WTC11 (cell line): ENCODE measurements around the gene SLC36A4.

Experiments used
- CBFB ChIP-seq: sonication (generic); formaldehyde crosslinking; IDR thresholded peaks from 2 replicates; pipeline ENCODE4 v1.8.1; 2022; ENCODE audit warnings: mild to moderate bottlenecking, low read depth, missing genetic modification reagents
- ELF4 ChIP-seq: sonication (generic); formaldehyde crosslinking; IDR thresholded peaks from 2 replicates; pipeline ENCODE4 v1.8.1; 2022; ENCODE audit warnings: low read depth, mild to moderate bottlenecking, moderate library complexity, missing genetic modification reagents
- KAT7 ChIP-seq: sonication (generic); formaldehyde crosslinking; IDR thresholded peaks from 2 replicates; pipeline ENCODE4 v1.8.1; 2023; ENCODE audit warnings: missing genetic modification reagents, mild to moderate bottlenecking, borderline replicate concordance
- MYBL2 ChIP-seq: sonication (generic); formaldehyde crosslinking; IDR thresholded peaks from 2 replicates; pipeline ENCODE4 v1.8.1; 2023; ENCODE audit warnings: mild to moderate bottlenecking, moderate library complexity, missing genetic modification reagents
- NR2C2 ChIP-seq: sonication (generic); formaldehyde crosslinking; IDR thresholded peaks from 2 replicates; pipeline ENCODE4 v1.8.0; 2022; ENCODE audit warnings: mild to moderate bottlenecking, missing genetic modification reagents
- SP1 ChIP-seq: sonication (generic); formaldehyde crosslinking; conservative IDR thresholded peaks from 2 replicates; pipeline ENCODE4 v1.8.1; 2022; ENCODE audit warnings: missing genetic modification reagents
- ZNF138 ChIP-seq: sonication (generic); formaldehyde crosslinking; conservative IDR thresholded peaks from 2 replicates; pipeline ENCODE4 v1.8.1; 2022; ENCODE audit warnings: mild to moderate bottlenecking, moderate library complexity, missing genetic modification reagents
- ZNF317 ChIP-seq: sonication (generic); formaldehyde crosslinking; IDR thresholded peaks from 2 replicates; pipeline ENCODE4 v1.8.1; 2023; ENCODE audit warnings: low read depth, mild to moderate bottlenecking, moderate library complexity, missing genetic modification reagents, borderline replicate concordance
- ZNF423 ChIP-seq: fragments of 250-450 bp; sonication (Bioruptor Pico); IDR thresholded peaks from 2 replicates; pipeline ENCODE4 v2.1.2; 2022; ENCODE audit warnings: mild to moderate bottlenecking, moderate library complexity
- TF ChIP-seq, protein P1 (sequence below): fragments of 200-600 bp; IDR thresholded peaks from 2 replicates; pipeline ENCODE4 v1.8.0; 2022; ENCODE audit warnings: antibody characterized with exemption
- TF ChIP-seq, protein P2 (sequence below): sonication (generic); formaldehyde crosslinking; conservative IDR thresholded peaks from 2 replicates; pipeline ENCODE4 v1.8.1; 2022; ENCODE audit warnings: mild to moderate bottlenecking, missing genetic modification reagents
- TF ChIP-seq, protein P3 (sequence below): sonication (generic); formaldehyde crosslinking; IDR thresholded peaks from 2 replicates; pipeline ENCODE4 v1.8.1; 2022; ENCODE audit warnings: low read depth, mild to moderate bottlenecking, moderate library complexity, missing genetic modification reagents, borderline replicate concordance

DNA sequence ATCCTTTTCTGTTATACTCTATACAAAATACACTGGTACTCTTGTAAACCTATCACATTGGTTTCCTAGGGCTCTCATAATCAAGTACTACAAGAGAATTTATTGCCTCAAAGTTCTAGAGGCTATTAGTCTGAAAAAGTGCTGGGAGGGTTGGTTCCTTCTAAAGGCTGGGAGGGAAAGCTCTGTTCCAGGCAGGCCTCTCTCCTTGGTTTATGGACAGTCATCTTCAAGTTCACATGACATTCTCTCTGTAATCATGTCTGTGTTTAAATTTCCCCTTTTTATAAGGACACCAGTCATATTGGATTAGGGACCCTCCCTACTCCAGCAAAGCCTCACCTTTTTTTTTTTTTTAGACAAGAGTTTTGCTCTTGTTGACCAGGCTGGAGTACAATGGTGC, 9.1 kb downstream of the SLC36A4 start:
- TF ChIP-seq, protein P1, sequence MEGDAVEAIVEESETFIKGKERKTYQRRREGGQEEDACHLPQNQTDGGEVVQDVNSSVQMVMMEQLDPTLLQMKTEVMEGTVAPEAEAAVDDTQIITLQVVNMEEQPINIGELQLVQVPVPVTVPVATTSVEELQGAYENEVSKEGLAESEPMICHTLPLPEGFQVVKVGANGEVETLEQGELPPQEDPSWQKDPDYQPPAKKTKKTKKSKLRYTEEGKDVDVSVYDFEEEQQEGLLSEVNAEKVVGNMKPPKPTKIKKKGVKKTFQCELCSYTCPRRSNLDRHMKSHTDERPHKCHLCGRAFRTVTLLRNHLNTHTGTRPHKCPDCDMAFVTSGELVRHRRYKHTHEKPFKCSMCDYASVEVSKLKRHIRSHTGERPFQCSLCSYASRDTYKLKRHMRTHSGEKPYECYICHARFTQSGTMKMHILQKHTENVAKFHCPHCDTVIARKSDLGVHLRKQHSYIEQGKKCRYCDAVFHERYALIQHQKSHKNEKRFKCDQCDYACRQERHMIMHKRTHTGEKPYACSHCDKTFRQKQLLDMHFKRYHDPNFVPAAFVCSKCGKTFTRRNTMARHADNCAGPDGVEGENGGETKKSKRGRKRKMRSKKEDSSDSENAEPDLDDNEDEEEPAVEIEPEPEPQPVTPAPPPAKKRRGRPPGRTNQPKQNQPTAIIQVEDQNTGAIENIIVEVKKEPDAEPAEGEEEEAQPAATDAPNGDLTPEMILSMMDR, result no peak
- TF ChIP-seq KAT7 (no peak), ELF4 (CRISPR knock-in tag) (no peak), ZNF317 (CRISPR knock-in tag) (no peak), NR2C2 (no peak), ZNF423 (CRISPR knock-in tag) (no peak), ZNF138 (CRISPR knock-in tag) (no peak), CBFB (no peak), SP1 (CRISPR knock-in tag) (no peak), MYBL2 (CRISPR knock-in tag) (no peak)
- TF ChIP-seq, protein P2, sequence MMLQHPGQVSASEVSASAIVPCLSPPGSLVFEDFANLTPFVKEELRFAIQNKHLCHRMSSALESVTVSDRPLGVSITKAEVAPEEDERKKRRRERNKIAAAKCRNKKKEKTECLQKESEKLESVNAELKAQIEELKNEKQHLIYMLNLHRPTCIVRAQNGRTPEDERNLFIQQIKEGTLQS (CRISPR knock-in tag), result no peak
- TF ChIP-seq, protein P3, sequence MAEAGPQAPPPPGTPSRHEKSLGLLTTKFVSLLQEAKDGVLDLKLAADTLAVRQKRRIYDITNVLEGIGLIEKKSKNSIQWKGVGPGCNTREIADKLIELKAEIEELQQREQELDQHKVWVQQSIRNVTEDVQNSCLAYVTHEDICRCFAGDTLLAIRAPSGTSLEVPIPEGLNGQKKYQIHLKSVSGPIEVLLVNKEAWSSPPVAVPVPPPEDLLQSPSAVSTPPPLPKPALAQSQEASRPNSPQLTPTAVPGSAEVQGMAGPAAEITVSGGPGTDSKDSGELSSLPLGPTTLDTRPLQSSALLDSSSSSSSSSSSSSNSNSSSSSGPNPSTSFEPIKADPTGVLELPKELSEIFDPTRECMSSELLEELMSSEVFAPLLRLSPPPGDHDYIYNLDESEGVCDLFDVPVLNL, result no peak
